SK-N-SH (cell line): ENCODE results near the gene NACAD. TPM values are rescaled to one million over a fixed set of nuclear protein-coding genes. Genes with fewer than 3 reads are reported as not detected.

Experiments used
- CTCF ChIA-PET: fragments of 300-600, 350-600 bp; formaldehyde crosslinking; extraction: SDS; loops from one replicate; lab custom pipeline; 2021; lab: Yijun Ruan, JAX
- POLR2A ChIA-PET: fragments of 350-600 bp; sonication (Branson Sonifier 250); formaldehyde crosslinking; extraction: SDS; loops from one replicate; lab custom pipeline; 2020; ENCODE audit warnings: antibody characterized with exemption, inconsistent platforms; lab: Yijun Ruan, JAX
- DNase-seq: peaks from one replicate; pipeline ENCODE4 v3.0.0; 2012
- H2AFZ ChIP-seq: fragments of 200-600 bp; sonication (generic); 2 replicates; pipeline ENCODE4 v1.8.1; 2016; ENCODE audit warnings: antibody characterized with exemption, mild to moderate bottlenecking, low read depth
- H3F3A ChIP-seq: fragments of 200-600 bp; sonication (generic); replicated peaks from 2 replicates; pipeline ENCODE3; 2016; ENCODE audit warnings: antibody characterized with exemption, mild to moderate bottlenecking; ENCODE audit not compliant: insufficient read depth
- H3K27ac ChIP-seq, 2 experiments: fragments of 200-500 bp in 1 of 2; fragments of 200-600 bp in 1 of 2; sonication (Bioruptor generic) in 1 of 2; sonication (generic), shearing (Covaris generic) in 1 of 2; 2 replicates each; pipeline versions ENCODE4 v1.5.1 to v1.6.1; 2014 to 2016; ENCODE audit warnings: low read depth in 2 of 2, inconsistent platforms in 1 of 2, low read length in 1 of 2, mild to moderate bottlenecking in 1 of 2, mixed read lengths in 1 of 2
- H3K27me3 ChIP-seq: fragments of 200-600 bp; sonication (generic), shearing (Covaris generic); 2 replicates; pipeline ENCODE4 v1.6.1; 2016; ENCODE audit warnings: mixed run types; ENCODE audit not compliant: insufficient read depth
- H3K36me3 ChIP-seq, 2 experiments: fragments of 200-500 bp in 1 of 2; fragments of 200-600 bp in 1 of 2; sonication (Bioruptor generic) in 1 of 2; sonication (generic) in 1 of 2; replicated peaks in 1 of 2; 2 replicates each; pipeline versions ENCODE3 to v1.5.1; 2014 to 2016; ENCODE audit warnings: low read length in 1 of 2, mild to moderate bottlenecking in 1 of 2; ENCODE audit not compliant: insufficient read depth in 2 of 2, control insufficient read depth in 1 of 2
- H3K4me1 ChIP-seq, 2 experiments: fragments of 200-500 bp in 1 of 2; fragments of 200-600 bp in 1 of 2; sonication (Bioruptor generic) in 1 of 2; sonication (generic), shearing (Covaris generic) in 1 of 2; 2 replicates each; pipeline versions ENCODE4 v1.5.1 to v1.6.1; 2014 to 2016; ENCODE audit warnings: low read depth in 1 of 2, low read length in 1 of 2, mixed run types in 1 of 2; ENCODE audit not compliant: insufficient read depth in 2 of 2, control insufficient read depth in 1 of 2
- H3K4me2 ChIP-seq: fragments of 200-600 bp; sonication (generic), shearing (Covaris generic); 2 replicates; pipeline ENCODE4 v1.6.1; 2017; ENCODE audit warnings: mixed run types
- H3K4me3 ChIP-seq, 2 experiments: fragments of 200-500 bp in 1 of 2; fragments of 200-600 bp in 1 of 2; sonication (Bioruptor generic) in 1 of 2; sonication (generic), shearing (Covaris generic) in 1 of 2; 2 replicates each; pipeline versions ENCODE4 v1.5.1 to v1.8.1; 2014 to 2016; ENCODE audit warnings: low read depth in 2 of 2, inconsistent platforms in 1 of 2, low read length in 1 of 2, mild to moderate bottlenecking in 1 of 2, mixed read lengths in 1 of 2, moderate library complexity in 1 of 2
- H3K79me2 ChIP-seq: fragments of 200-600 bp; sonication (generic); 2 replicates; pipeline ENCODE4 v1.8.1; 2017; ENCODE audit warnings: mild to moderate bottlenecking; ENCODE audit not compliant: insufficient read depth
- H3K9ac ChIP-seq: fragments of 200-600 bp; sonication (generic); 2 replicates; pipeline ENCODE4 v1.6.1; 2017; ENCODE audit warnings: mixed run types
- H3K9me2 ChIP-seq: fragments of 200-600 bp; sonication (generic); 2 replicates; pipeline ENCODE4 v1.6.1; 2017; ENCODE audit warnings: mixed run types
- H3K9me3 ChIP-seq: fragments of 200-600 bp; sonication (generic); 2 replicates; pipeline ENCODE4 v1.6.1; 2017; ENCODE audit warnings: mixed run types, mild to moderate bottlenecking, moderate library complexity
- H4K20me1 ChIP-seq: fragments of 200-600 bp; sonication (generic); 2 replicates; pipeline ENCODE4 v1.6.1; 2017; ENCODE audit warnings: mild to moderate bottlenecking, mixed run types; ENCODE audit not compliant: insufficient read depth
- CHD2 ChIP-seq: fragments of 150-350 bp; IDR thresholded peaks from 2 replicates; pipeline ENCODE4 v1.6.1; 2018; ENCODE audit warnings: low read length; ENCODE audit not compliant: partially characterized antibody
- FOXJ3 ChIP-seq: sonication (generic); formaldehyde crosslinking; IDR thresholded peaks from 2 replicates; pipeline ENCODE4 v1.5.1; 2020; ENCODE audit warnings: mild to moderate bottlenecking, missing genetic modification reagents
- FOXM1 ChIP-seq: IDR thresholded peaks from 2 replicates; pipeline ENCODE4 v1.4.0; 2012; ENCODE audit warnings: low read depth, mild to moderate bottlenecking
- MEF2A ChIP-seq: IDR thresholded peaks from 2 replicates; pipeline ENCODE4 v1.4.0; 2012; ENCODE audit warnings: low read depth, borderline replicate concordance
- NFIC ChIP-seq: IDR thresholded peaks from 2 replicates; pipeline ENCODE4 v1.4.0; 2012; ENCODE audit warnings: borderline replicate concordance
- RXRA ChIP-seq: IDR thresholded peaks from 2 replicates; pipeline ENCODE4 v1.4.0; 2012; ENCODE audit warnings: low read depth, mild to moderate bottlenecking, borderline replicate concordance
- SMC3 ChIP-seq: IDR thresholded peaks from 2 replicates; pipeline ENCODE4 v1.6.1; 2012; ENCODE audit warnings: low read depth, low read length, improper control_type of control experiment
- USF2 ChIP-seq: fragments of 150-350 bp; IDR thresholded peaks from 2 replicates; pipeline ENCODE4 v1.6.1; 2017; ENCODE audit warnings: antibody characterized with exemption, low read length, low read depth, borderline replicate concordance
- YY1 ChIP-seq: IDR thresholded peaks from 2 replicates; pipeline ENCODE4 v1.4.0; 2012; ENCODE audit warnings: low read depth, mild to moderate bottlenecking
- WGBS: methylation state at CpG from one replicate; pipeline ENCODE4 v1.1.6; 2017; ENCODE audit warnings: low lambda C conversion rate; 5-methylcytosine and 5-hydroxymethylcytosine counted together
- polyA plus RNA-seq, 3 experiments: library from polyadenylated mRNA; depleted of rRNA; stranded (reverse); fragments of >200 nt; gene quantifications; 2 replicates each; pipeline ENCODE4 v1.2.3, GENCODE V29; 2012

Gene NACAD
- polyA plus RNA-seq, 1 of the 3 experiments (the other 2 are of a cell fraction) = 2.8 TPM

- no peaks in the 10 kb centered on the region for H4K20me1 ChIP-seq
- TF ChIP-seq CHD2 = no peak
- TF ChIP-seq MEF2A = no peak
- no peak for TF ChIP-seq NFIC
- TF ChIP-seq RXRA = no peak
- no peak for TF ChIP-seq FOXM1
- H3K27me3 ChIP-seq = no peaks in the 10 kb centered on the region
- DNase-seq = no peak
- no peak overlapping the region for H3K9ac ChIP-seq
- no peak overlapping the region for H3K27ac ChIP-seq
- WGBS = 61% methylated on average over 4 of the region's 4 CpGs
- H3K4me2 ChIP-seq = no peak overlapping the region
- H3K36me3 ChIP-seq = no peaks in the 10 kb centered on the region
- H3K79me2 ChIP-seq = no peaks in the 10 kb centered on the region
- no peaks in the 10 kb centered on the region for H3K4me1 ChIP-seq
- no peak overlapping the region for H3K4me3 ChIP-seq
- no peaks in the 10 kb centered on the region for H3F3A ChIP-seq
- CTCF ChIA-PET = interaction anchor here (0.5 to 1.3 kb wide), 6 partner anchors 9 to 522 kb away, joined by 3 to 4 read pairs (median 3); partner anchors contain the start of gene TBRG4
- H3K9me2 ChIP-seq = no peaks in the 10 kb centered on the region
- POLR2A ChIA-PET = no interaction called here
- no peak overlapping the region for H2AFZ ChIP-seq
- H3K9me3 ChIP-seq = no peaks in the 10 kb centered on the region
Measured at GRCh38 chr7:45131891-45132290, 43.1 kb upstream of the NACAD start.

GRCh38 chr7:45130910-45131309 lies 42.1 kb upstream of the NACAD start:
- no peak overlapping the region for H2AFZ ChIP-seq
- H3K27me3 ChIP-seq = no peaks in the 10 kb centered on the region
- no peaks in the 10 kb centered on the region for H4K20me1 ChIP-seq
- no peaks in the 10 kb centered on the region for H3K4me1 ChIP-seq
- 64% methylated on average over 9 of the region's 9 CpGs for WGBS
- POLR2A ChIA-PET = no interaction called here
- no peak for TF ChIP-seq FOXJ3 (CRISPR knock-in tag)
- H3F3A ChIP-seq = no peaks in the 10 kb centered on the region
- no peak for DNase-seq
- no peak overlapping the region for H3K4me3 ChIP-seq
- H3K79me2 ChIP-seq = no peaks in the 10 kb centered on the region
- CTCF ChIA-PET = no interaction called here
- H3K9ac ChIP-seq = no peak overlapping the region
- H3K9me3 ChIP-seq = no peaks in the 10 kb centered on the region
- no peak overlapping the region for H3K4me2 ChIP-seq
- H3K9me2 ChIP-seq = no peaks in the 10 kb centered on the region
- H3K27ac ChIP-seq = no peak overlapping the region
- no peaks in the 10 kb centered on the region for H3K36me3 ChIP-seq

DNA sequence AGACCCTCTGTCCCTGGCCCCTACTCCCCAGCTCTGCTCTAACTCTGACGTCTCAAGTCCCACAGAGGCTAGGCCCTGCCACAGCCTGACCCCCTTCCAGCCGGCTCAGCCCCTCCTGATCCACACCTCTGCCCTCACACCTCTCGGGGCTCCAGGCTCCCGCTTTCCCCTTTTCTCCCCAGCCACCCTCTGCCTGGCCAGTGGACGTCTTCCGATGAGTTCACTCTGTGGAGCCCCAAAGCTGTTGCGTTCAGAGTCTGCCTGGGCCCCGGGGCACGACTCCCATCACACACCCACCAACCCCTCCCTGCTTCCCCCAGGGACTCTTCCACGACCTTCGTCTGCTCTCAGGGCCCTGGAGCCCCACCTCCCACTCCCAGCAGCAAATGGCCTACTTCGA lies 41.1 kb upstream of the NACAD start:
- 76% methylated on average over 12 of the region's 12 CpGs for WGBS
- Histone ChIP-seq H3K4me1 (no peaks in the 10 kb centered on the region), H3K27me3 (no peaks in the 10 kb centered on the region), H3K4me2 (no peak overlapping the region), H4K20me1 (no peaks in the 10 kb centered on the region), H3K9ac (no peak overlapping the region), H3F3A (no peaks in the 10 kb centered on the region), H3K36me3 (no peaks in the 10 kb centered on the region), H2AFZ (no peak overlapping the region), H3K9me2 (no peaks in the 10 kb centered on the region), H3K9me3 (no peaks in the 10 kb centered on the region), H3K79me2 (no peaks in the 10 kb centered on the region), H3K4me3 (no peak overlapping the region), H3K27ac (no peak overlapping the region)
- ChIA-PET CTCF (no interaction called here), POLR2A (no interaction called here)
- no peak for TF ChIP-seq FOXM1
- no peak for TF ChIP-seq SMC3
- no peak for TF ChIP-seq USF2
- TF ChIP-seq CHD2 = no peak
- no peak for TF ChIP-seq FOXJ3 (CRISPR knock-in tag)
- TF ChIP-seq MEF2A = no peak
- TF ChIP-seq YY1 = no peak
- no peak for DNase-seq
